AG08395 (cell line): ENCODE data around the gene PPP1R9B.

Experiments used
- DNase-seq: peaks from one replicate; pipeline ENCODE4 v3.0.0; 2012; ENCODE audit warnings: mixed read lengths, low spot score

Gene PPP1R9B

GRCh38 chr17:50172130-50172529 is 21.7 kb upstream of the PPP1R9B start:
- no peak for DNase-seq

- no peak for DNase-seq
These were observed 21.0 kb upstream of the PPP1R9B start for GRCh38 chr17:50171371-50172071.

- DNase-seq: no peak
These were observed 20.3 kb upstream of the PPP1R9B start for GRCh38 chr17:50170662-50171370.

GRCh38 chr17:50169881-50170459 is 19.5 kb upstream of the PPP1R9B start:
- no peak for DNase-seq

- peak; percentile 62 for DNase-seq
These were observed 18.8 kb upstream of the PPP1R9B start for GRCh38 chr17:50169121-50169764.

- no peak for DNase-seq
These were observed 17.8 kb upstream of the PPP1R9B start for GRCh38 chr17:50168319-50168718.

GRCh38 chr17:50167371-50167770 is 16.9 kb upstream of the PPP1R9B start:
- DNase-seq: no peak

- DNase-seq: no peak
These were observed 16.2 kb upstream of the PPP1R9B start for GRCh38 chr17:50166518-50167181.

- no peak for DNase-seq
These were observed 15.5 kb upstream of the PPP1R9B start, which contains the start of gene SGCA for GRCh38 chr17:50165867-50166517. Gene SGCA, plus strand, starts transcription at chr17:50166005. Its CDS starts 36 bp downstream, at chr17:50166041.

GRCh38 chr17:50165466-50165865 is 15.0 kb upstream of the PPP1R9B start:
- no peak for DNase-seq

- no peak for DNase-seq
These were observed 14.6 kb upstream of the PPP1R9B start for GRCh38 chr17:50165066-50165465.

GRCh38 chr17:50164697-50164988 is 14.2 kb upstream of the PPP1R9B start:
- no peak for DNase-seq

GRCh38 chr17:50163843-50164696 is 13.6 kb upstream of the PPP1R9B start:
- DNase-seq: no peak

GRCh38 chr17:50162466-50163254 is 12.2 kb upstream of the PPP1R9B start:
- no peak for DNase-seq

- no peak for DNase-seq
These were observed 11.4 kb upstream of the PPP1R9B start for GRCh38 chr17:50161911-50162288.

GRCh38 chr17:50161023-50161910 is 10.8 kb upstream of the PPP1R9B start:
- peak; percentile 99 for DNase-seq

- DNase-seq: no peak
These were observed 7.4 kb upstream of the PPP1R9B start for GRCh38 chr17:50157891-50158290.

- no peak for DNase-seq
These were observed 4.8 kb upstream of the PPP1R9B start for GRCh38 chr17:50155115-50155819.
